OCI-LY7 (cell line): ENCODE data around the gene TRMT44. TPM values are rescaled to one million over a fixed set of nuclear protein-coding genes. Genes with fewer than 3 reads are reported as not detected.

Experiments used
- BruUV-seq: library from RNA; stranded (reverse); fragments of 400-500 nt; replicated peaks from 2 replicates; lab custom pipeline; 2021; lab: Mats Ljungman, UMichigan
- CTCF ChIA-PET: fragments of 300-600 bp; sonication (Branson Sonifier 250); formaldehyde crosslinking; loops from one replicate; lab custom pipeline; 2022; ENCODE audit warnings: antibody characterized with exemption; ENCODE audit not compliant: unreplicated experiment; lab: Charles Lee
- POLR2A ChIA-PET: fragments of 300-600 bp; sonication (Branson Sonifier 250); formaldehyde crosslinking; loops from one replicate; lab custom pipeline; 2022; ENCODE audit warnings: antibody characterized with exemption; lab: Charles Lee
- DNase-seq: peaks from one replicate; pipeline ENCODE4 v3.0.0-alpha.2; 2015; ENCODE audit warnings: low spot score
- H2AFZ ChIP-seq: fragments of 200-600 bp; sonication (generic), shearing (Covaris generic); 2 replicates; pipeline ENCODE4 v1.6.1; 2014; ENCODE audit warnings: mild to moderate bottlenecking, antibody characterized with exemption, low read length, moderate library complexity
- H3K27ac ChIP-seq: fragments of 200-600 bp; sonication (generic); 2 replicates; pipeline ENCODE4 v1.5.1; 2014; ENCODE audit warnings: mixed run types, low read depth, mild to moderate bottlenecking, moderate library complexity, low read length, inconsistent platforms; ENCODE audit not compliant: poor library complexity, severe bottlenecking
- H3K36me3 ChIP-seq: fragments of 200-600 bp; sonication (generic); 2 replicates; pipeline ENCODE4 v1.6.1; 2014; ENCODE audit warnings: mild to moderate bottlenecking, antibody characterized with exemption, low read length, moderate library complexity, mixed read lengths; ENCODE audit not compliant: insufficient read depth
- H3K4me1 ChIP-seq: fragments of 200-600 bp; sonication (generic); 2 replicates; pipeline ENCODE4 v1.5.1; 2014; ENCODE audit warnings: mild to moderate bottlenecking, low read length; ENCODE audit not compliant: insufficient read depth, poor library complexity, severe bottlenecking
- H3K4me2 ChIP-seq: fragments of 200-600 bp; sonication (generic); 2 replicates; pipeline ENCODE4 v1.6.1; 2014; ENCODE audit warnings: mild to moderate bottlenecking, low read length
- H3K4me3 ChIP-seq: fragments of 200-600 bp; sonication (generic); 2 replicates; pipeline ENCODE4 v1.5.1; 2014; ENCODE audit warnings: mild to moderate bottlenecking, low read depth, low read length; ENCODE audit not compliant: poor library complexity, severe bottlenecking
- H3K79me2 ChIP-seq: fragments of 200-600 bp; sonication (generic); 2 replicates; pipeline ENCODE4 v1.6.1; 2016; ENCODE audit warnings: low read depth, mild to moderate bottlenecking, low read length, moderate library complexity, mixed read lengths; ENCODE audit not compliant: insufficient read depth
- H3K9me2 ChIP-seq: fragments of 200-600 bp; sonication (generic); 2 replicates; pipeline ENCODE4 v1.6.1; 2016; ENCODE audit warnings: mild to moderate bottlenecking, low read length, mixed read lengths; ENCODE audit not compliant: insufficient read depth
- H3K9me3 ChIP-seq: fragments of 200-600 bp; sonication (generic); 2 replicates; pipeline ENCODE4 v1.6.1; 2014; ENCODE audit warnings: mild to moderate bottlenecking, mixed run types, low read length, mixed read lengths
- H4K20me1 ChIP-seq: fragments of 200-600 bp; sonication (generic); 2 replicates; pipeline ENCODE4 v1.6.1; 2014; ENCODE audit warnings: mild to moderate bottlenecking, antibody characterized with exemption, low read length, moderate library complexity, mixed read lengths; ENCODE audit not compliant: insufficient read depth
- CTCF ChIP-seq: fragments of 200-600 bp; sonication (generic); conservative IDR thresholded peaks from 2 replicates; pipeline ENCODE4 v1.5.1; 2014; ENCODE audit warnings: mild to moderate bottlenecking, antibody characterized with exemption, low read length, moderate library complexity, mixed read lengths
- EZH2phosphoT487 ChIP-seq: fragments of 200-600 bp; sonication (generic); IDR thresholded peaks from 2 replicates; pipeline ENCODE4 v1.6.1; 2018; ENCODE audit warnings: low read depth, borderline replicate concordance, mild to moderate bottlenecking, mixed run types, antibody characterized with exemption, low read length, moderate library complexity, mixed read lengths
- intact Hi-C: fragments of 100-400 bp; cut with micrococcal nuclease; formaldehyde crosslinking; loops from one replicate; pipeline ENCODE4 v1.10.0; 2022; ENCODE audit not compliant: unreplicated experiment
- small RNA-seq: library from RNA; depleted of rRNA; stranded (forward); fragments of <200 nt; gene quantifications from one replicate; pipeline ENCODE3, GENCODE V24; 2014
- total RNA-seq, 2 experiments: library from RNA; depleted of rRNA in 1 of 2; stranded (reverse); fragments of >200 nt in 1 of 2; shearing (Covaris generic) in 1 of 2; gene quantifications; 2 replicates each; pipeline ENCODE4 v1.2.3, GENCODE V29; 2014 to 2022

The TRMT44 gene
- total RNA-seq, 2 experiments from 2014 or later = 23.0 to 28.3 TPM

GRCh38 chr4:8525383-8526120, 85.0 kb downstream of the TRMT44 start:
- intact Hi-C loops = no loop called here
- H3K4me1 ChIP-seq = no peaks in the 10 kb centered on the region
- H3K36me3 ChIP-seq = no peaks in the 10 kb centered on the region
- no peak overlapping the region for H3K27ac ChIP-seq
- no peak for TF ChIP-seq CTCF
- TF ChIP-seq EZH2phosphoT487 = no peak
- ChIA-PET CTCF (no interaction called here), POLR2A (no interaction called here)
- BruUV-seq = no TSS peak
- no peak overlapping the region for H3K4me3 ChIP-seq
- no peak overlapping the region for H2AFZ ChIP-seq
- H3K9me2 ChIP-seq = no peaks in the 10 kb centered on the region
- no peaks in the 10 kb centered on the region for H4K20me1 ChIP-seq
- no peak for DNase-seq
- H3K79me2 ChIP-seq = no peaks in the 10 kb centered on the region
- H3K4me2 ChIP-seq = no peak overlapping the region
- H3K9me3 ChIP-seq = no peaks in the 10 kb centered on the region

Small RNAs within 50 kb of the gene (small RNA-seq; reads per million reads assigned to genes)
- 3.1 reads per million, percentile 86 among the genes with 10 or more reads in this experiment for gene RNA5SP152

Other genes with a start within 250 kb of the TRMT44 start
- gene SH3TC1, start 241.5 kb upstream of the TRMT44 start, total RNA-seq (2014; rRNA removed; shearing (Covaris generic)) = 15.3 and 17.5 TPM in 2 replicates
- 27.3 and 42.4 TPM in 2 replicates for gene SH3TC1, start 241.5 kb upstream of the TRMT44 start, total RNA-seq (2022)
- not detected in 2 replicates for gene HTRA3, start 171.0 kb upstream of the TRMT44 start, total RNA-seq (2014; rRNA removed; shearing (Covaris generic))
- not detected in 2 replicates for gene HTRA3, start 171.0 kb upstream of the TRMT44 start, total RNA-seq (2022)
- gene ACOX3, start 54 bp upstream of the TRMT44 start, total RNA-seq (2014; rRNA removed; shearing (Covaris generic)) = 10.4 and 12.7 TPM in 2 replicates
- gene ACOX3, start 54 bp upstream of the TRMT44 start, total RNA-seq (2022) = 16.8 and 21.0 TPM in 2 replicates
- gene GPR78, start 139.6 kb downstream of the TRMT44 start, total RNA-seq (2014; rRNA removed; shearing (Covaris generic)) = not detected in 2 replicates
- gene GPR78, start 139.6 kb downstream of the TRMT44 start, total RNA-seq (2022) = not detected in 2 replicates
- gene CPZ, start 152.0 kb downstream of the TRMT44 start, total RNA-seq (2014; rRNA removed; shearing (Covaris generic)) = not detected in 2 replicates
- not detected in 2 replicates for gene CPZ, start 152.0 kb downstream of the TRMT44 start, total RNA-seq (2022)